Fibroblast of lung (primary cell): ENCODE measurements around the gene LUC7L. TPM values are rescaled to one million over a fixed set of nuclear protein-coding genes. Genes with fewer than 3 reads are reported as not detected.
"Not testable (repeated sequence)": the region's sequence is repeated elsewhere in the genome, so short reads cannot be mapped to it uniquely, and the experiment has no call there.

Experiments used
- DNase-seq, 2 donors: peaks; one replicate each; pipeline versions ENCODE4 v3.0.0 to v3.0.0-alpha.2; 2010; ENCODE audit warnings: low read depth in 2 of 2
- H2AFZ ChIP-seq: 2 replicates; pipeline ENCODE4 v1.5.1; 2012; ENCODE audit warnings: low read length, control low read depth, inconsistent platforms
- H3K27ac ChIP-seq: 2 replicates; pipeline ENCODE4 v1.5.1; 2011; ENCODE audit warnings: low read length, control low read depth; ENCODE audit not compliant: insufficient read depth
- H3K27me3 ChIP-seq: 2 replicates; pipeline ENCODE4 v1.5.1; 2011; ENCODE audit warnings: mild to moderate bottlenecking, low read length; ENCODE audit not compliant: control insufficient read depth, insufficient read depth
- H3K36me3 ChIP-seq: 2 replicates; pipeline ENCODE4 v1.5.1; 2011; ENCODE audit warnings: low read length; ENCODE audit not compliant: control insufficient read depth, insufficient read depth
- H3K4me1 ChIP-seq: 2 replicates; pipeline ENCODE4 v1.5.1; 2011; ENCODE audit warnings: low read length; ENCODE audit not compliant: control insufficient read depth, insufficient read depth; ENCODE audit errors: extremely low read depth
- H3K4me2 ChIP-seq: 2 replicates; pipeline ENCODE4 v1.5.1; 2011; ENCODE audit warnings: low read length, control low read depth; ENCODE audit not compliant: insufficient read depth; ENCODE audit errors: extremely low read depth
- H3K4me3 ChIP-seq, 4 experiments: fragments of 200-600 bp in 1 of 4; sonication (generic) in 1 of 4; replicated peaks in 1 of 4; 2 replicates each; pipeline ENCODE4 v1.5.1; 2011 to 2016; ENCODE audit warnings: low read length in 4 of 4, low read depth in 3 of 4, mild to moderate bottlenecking in 3 of 4, control low read depth in 2 of 4, inconsistent platforms in 1 of 4, mixed read lengths in 1 of 4; ENCODE audit not compliant: insufficient read depth in 1 of 4; ENCODE audit errors: control extremely low read depth in 1 of 4
- H3K79me2 ChIP-seq: 2 replicates; pipeline ENCODE4 v1.5.1; 2012; ENCODE audit warnings: mild to moderate bottlenecking, low read length, inconsistent platforms; ENCODE audit not compliant: control insufficient read depth, insufficient read depth
- H3K9ac ChIP-seq: 2 replicates; pipeline ENCODE4 v1.5.1; 2011; ENCODE audit warnings: mild to moderate bottlenecking, low read length, control low read depth; ENCODE audit not compliant: insufficient read depth
- H3K9me3 ChIP-seq: 2 replicates; pipeline ENCODE4 v1.5.1; 2012; ENCODE audit warnings: low read depth, low read length; ENCODE audit not compliant: control insufficient read depth, insufficient read depth
- H4K20me1 ChIP-seq: 2 replicates; pipeline ENCODE4 v1.5.1; 2011; ENCODE audit warnings: low read length; ENCODE audit not compliant: control insufficient read depth, insufficient read depth; ENCODE audit errors: extremely low read depth
- EZH2 ChIP-seq: IDR thresholded peaks from 2 replicates; pipeline ENCODE4 v1.5.1; 2012; ENCODE audit warnings: low read length, control low read depth, mild to moderate bottlenecking; ENCODE audit errors: missing control alignments
- polyA plus RNA-seq, 2 donors: library from polyadenylated mRNA; depleted of rRNA in 1 of 2; stranded (reverse) in 1 of 2; unstranded in 1 of 2; fragments of >200 nt; gene quantifications; 2 replicates each; pipeline ENCODE4 v1.2.1, GENCODE V29; 2011 to 2012; ENCODE audit warnings: missing spikeins in 1 of 2
- total RNA-seq: library from RNA; depleted of rRNA; stranded (reverse); fragments of >200 nt; gene quantifications from 2 replicates; pipeline ENCODE4 v1.2.1, GENCODE V29; 2014
- TF ChIP-seq, protein P1 (sequence below), 2 donors: IDR thresholded peaks in 1 of 2; conservative IDR thresholded peaks in 1 of 2; 1 replicate in 1 of 2; 2 replicates in 1 of 2; pipeline ENCODE4 v1.5.1; 2011 to 2012; ENCODE audit warnings: low read length in 2 of 2, control low read depth in 1 of 2, inconsistent platforms in 1 of 2, low read depth in 1 of 2, mild to moderate bottlenecking in 1 of 2

Gene LUC7L
- total and polyA plus RNA-seq, 2 donors (not counting 1 experiment from before 2014, with no cell fraction given) = 30.9 to 38.0 TPM

DNA sequence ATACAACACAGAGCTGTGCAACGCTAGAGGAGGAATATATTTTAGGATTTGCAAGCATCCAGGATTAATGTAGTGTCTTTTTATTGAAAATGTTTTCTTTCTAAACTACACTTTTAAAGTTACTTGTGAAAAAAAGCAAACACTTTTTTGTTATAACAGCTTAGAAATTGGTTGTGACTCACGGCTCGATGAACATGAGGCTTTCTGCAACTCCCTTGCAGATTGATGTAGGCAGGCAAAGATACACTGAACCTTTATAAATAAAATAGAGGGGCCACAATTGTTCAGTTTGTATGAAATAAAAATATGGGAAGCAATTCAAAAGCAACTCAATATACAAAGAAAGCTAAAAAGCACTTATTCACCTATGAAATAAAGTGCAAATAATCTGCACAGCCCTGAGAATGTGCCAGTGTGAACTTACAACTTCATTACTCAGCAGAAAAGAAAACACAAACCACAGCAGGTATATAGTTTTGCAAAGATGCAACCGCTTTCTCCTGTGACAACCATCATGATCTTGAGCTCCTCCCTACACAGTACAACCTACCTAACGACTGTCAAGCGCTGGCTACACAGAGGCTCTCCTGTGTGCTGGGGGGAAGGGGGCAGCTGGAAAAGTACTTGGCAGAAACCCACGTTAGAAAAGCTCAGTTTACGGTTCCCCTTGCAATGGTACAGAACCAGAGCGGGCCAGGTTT, 948 bp downstream of the LUC7L start:
- Histone ChIP-seq H3K4me1 (peaks cover 3% of the 10 kb centered on the region), H3K4me2 (peak overlapping the region; percentile 86), H3K27ac (peak overlapping the region; percentile 93), H3K79me2 (peaks cover 35% of the 10 kb centered on the region), H3K4me3 (peak overlapping the region; percentile 41 to 99 (median 92)), H3K9me3 (no peaks in the 10 kb centered on the region), H3K9ac (peak overlapping the region; percentile 97), H2AFZ (no peak overlapping the region), H3K36me3 (peaks cover 10% of the 10 kb centered on the region), H3K27me3 (no peaks in the 10 kb centered on the region), H4K20me1 (no peaks in the 10 kb centered on the region)
- TF ChIP-seq EZH2 = no peak
- TF ChIP-seq, protein P1, sequence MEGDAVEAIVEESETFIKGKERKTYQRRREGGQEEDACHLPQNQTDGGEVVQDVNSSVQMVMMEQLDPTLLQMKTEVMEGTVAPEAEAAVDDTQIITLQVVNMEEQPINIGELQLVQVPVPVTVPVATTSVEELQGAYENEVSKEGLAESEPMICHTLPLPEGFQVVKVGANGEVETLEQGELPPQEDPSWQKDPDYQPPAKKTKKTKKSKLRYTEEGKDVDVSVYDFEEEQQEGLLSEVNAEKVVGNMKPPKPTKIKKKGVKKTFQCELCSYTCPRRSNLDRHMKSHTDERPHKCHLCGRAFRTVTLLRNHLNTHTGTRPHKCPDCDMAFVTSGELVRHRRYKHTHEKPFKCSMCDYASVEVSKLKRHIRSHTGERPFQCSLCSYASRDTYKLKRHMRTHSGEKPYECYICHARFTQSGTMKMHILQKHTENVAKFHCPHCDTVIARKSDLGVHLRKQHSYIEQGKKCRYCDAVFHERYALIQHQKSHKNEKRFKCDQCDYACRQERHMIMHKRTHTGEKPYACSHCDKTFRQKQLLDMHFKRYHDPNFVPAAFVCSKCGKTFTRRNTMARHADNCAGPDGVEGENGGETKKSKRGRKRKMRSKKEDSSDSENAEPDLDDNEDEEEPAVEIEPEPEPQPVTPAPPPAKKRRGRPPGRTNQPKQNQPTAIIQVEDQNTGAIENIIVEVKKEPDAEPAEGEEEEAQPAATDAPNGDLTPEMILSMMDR (conservative IDR thresholded peaks at IDR 0.05 in 1 of 2, IDR thresholded peaks at IDR 0.05 in 1 of 2; ENCODE audit: low read depth in 1 of 2, low read length in 2 of 2) = no peak
- DNase-seq = peak in 1 of 2 donors; percentile 13

DNA sequence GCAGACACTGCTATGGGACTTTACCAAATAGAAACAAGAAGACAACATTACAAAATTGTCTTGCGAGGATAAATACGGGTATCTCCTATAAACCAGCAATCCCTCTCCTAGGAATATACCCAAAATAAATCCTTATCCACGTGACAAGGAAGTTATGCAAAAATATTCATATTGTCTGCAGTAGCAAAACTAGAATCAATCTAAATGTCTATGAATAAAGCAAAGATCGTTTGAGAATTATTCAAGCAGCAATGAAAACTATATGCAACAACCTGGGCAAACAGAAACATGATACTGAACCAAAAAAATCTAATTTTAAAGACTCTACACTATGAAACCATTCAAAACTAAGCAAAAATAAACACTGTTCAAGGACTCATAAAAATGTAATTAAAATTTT, 9.2 kb downstream of the LUC7L start:
- no peaks in the 10 kb centered on the region for H3K4me1 ChIP-seq
- H4K20me1 ChIP-seq = peaks cover 2% of the 10 kb centered on the region
- no peaks in the 10 kb centered on the region for H3K9me3 ChIP-seq
- no peak overlapping the region for H3K4me2 ChIP-seq
- no peak for DNase-seq
- no peak overlapping the region for H3K9ac ChIP-seq
- H2AFZ ChIP-seq = no peak overlapping the region
- H3K4me3 ChIP-seq = no peak overlapping the region
- peaks cover 22% of the 10 kb centered on the region for H3K79me2 ChIP-seq
- no peaks in the 10 kb centered on the region for H3K27me3 ChIP-seq
- H3K36me3 ChIP-seq = peaks cover 4% of the 10 kb centered on the region
- no peak overlapping the region for H3K27ac ChIP-seq
- TF ChIP-seq, protein P1 (conservative IDR thresholded peaks at IDR 0.05 in 1 of 2, IDR thresholded peaks at IDR 0.05 in 1 of 2; ENCODE audit: low read depth in 1 of 2, low read length in 2 of 2) = no peak
- no peak for TF ChIP-seq EZH2

DNA sequence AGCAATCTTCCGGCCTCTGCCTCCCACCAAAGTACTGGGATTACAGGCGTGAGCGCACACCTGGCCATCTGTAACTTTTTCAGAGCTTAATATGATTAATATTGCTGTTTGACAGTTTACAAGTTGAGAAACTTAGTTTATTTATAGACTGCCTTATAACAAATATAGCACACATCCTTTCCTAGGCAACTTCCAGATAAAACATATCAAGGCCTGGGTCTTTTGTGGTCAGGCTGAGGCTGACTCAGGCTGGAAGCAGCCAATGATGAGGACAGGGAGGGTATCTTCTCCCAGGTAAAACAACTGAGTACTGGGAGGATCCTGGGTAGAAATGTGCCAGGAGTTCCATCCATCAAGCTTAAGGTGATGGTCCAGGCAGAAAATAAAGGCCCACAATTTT, 16.2 kb downstream of the LUC7L start:
- no peaks in the 10 kb centered on the region for H3K27me3 ChIP-seq
- no peak overlapping the region for H3K4me3 ChIP-seq
- H3K27ac ChIP-seq = no peak overlapping the region
- peaks cover 16% of the 10 kb centered on the region for H3K79me2 ChIP-seq
- H3K9ac ChIP-seq = no peak overlapping the region
- no peaks in the 10 kb centered on the region for H3K4me1 ChIP-seq
- H2AFZ ChIP-seq = no peak overlapping the region
- no peak for TF ChIP-seq EZH2
- TF ChIP-seq, protein P1 (conservative IDR thresholded peaks at IDR 0.05 in 1 of 2, IDR thresholded peaks at IDR 0.05 in 1 of 2; ENCODE audit: low read depth in 1 of 2, low read length in 2 of 2) = no peak
- no peaks in the 10 kb centered on the region for H3K9me3 ChIP-seq
- no peaks in the 10 kb centered on the region for H4K20me1 ChIP-seq
- no peak overlapping the region for H3K4me2 ChIP-seq
- DNase-seq = peak in 1 of 2 donors; percentile 38
- no peaks in the 10 kb centered on the region for H3K36me3 ChIP-seq

DNA sequence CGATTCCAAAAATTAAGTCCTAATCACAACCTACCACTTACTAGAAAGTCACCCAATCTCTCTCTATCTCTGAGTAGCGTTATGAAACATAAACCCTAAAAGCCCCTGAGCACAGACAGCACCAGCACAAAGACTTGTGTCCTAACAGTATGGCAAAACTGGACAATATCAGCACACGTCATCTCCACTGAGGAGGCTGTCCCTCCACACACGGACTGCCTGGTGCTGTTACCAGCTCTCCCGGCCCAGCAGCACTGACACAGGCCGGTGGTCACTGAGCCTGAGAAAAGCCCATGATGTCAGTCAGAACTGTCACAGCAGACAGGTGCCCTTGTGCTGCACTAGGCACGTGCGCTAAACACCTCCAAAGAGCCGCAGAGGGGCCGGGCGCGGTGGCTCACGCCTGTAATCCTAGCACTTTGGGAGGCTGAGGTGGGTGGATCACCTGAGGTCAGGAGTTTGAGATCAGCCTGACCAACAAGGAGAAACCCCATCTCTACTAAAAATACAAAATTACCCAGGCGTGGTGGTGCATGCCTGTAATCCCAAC, 17.5 kb downstream of the LUC7L start:
- H3K4me2 ChIP-seq, H2AFZ ChIP-seq, DNase-seq, H3K27me3 ChIP-seq, H3K4me1 ChIP-seq, H3K4me3 ChIP-seq, H3K9me3 ChIP-seq, H3K9ac ChIP-seq, H3K36me3 ChIP-seq, H4K20me1 ChIP-seq, H3K27ac ChIP-seq: not testable (repeated sequence)
- peaks cover 16% of the 10 kb centered on the region for H3K79me2 ChIP-seq
